Breast epithelium (tissue), 3 donors: ENCODE data around the gene TAGAP.

Source experiments
- POLR2A ChIP-seq: fragments of 450-650 bp; IDR thresholded peaks from one replicate; pipeline ENCODE4 v1.6.1; 2016; ENCODE audit warnings: antibody characterized with exemption, mild to moderate bottlenecking, moderate library complexity
- TF ChIP-seq, protein P1 (sequence below), 3 donors: fragments of 450-650 bp; IDR thresholded peaks; one replicate each; pipeline ENCODE4 v1.5.1; 2016 to 2017; ENCODE audit warnings: antibody characterized with exemption in 3 of 3, mild to moderate bottlenecking in 3 of 3, moderate library complexity in 3 of 3

DNA sequence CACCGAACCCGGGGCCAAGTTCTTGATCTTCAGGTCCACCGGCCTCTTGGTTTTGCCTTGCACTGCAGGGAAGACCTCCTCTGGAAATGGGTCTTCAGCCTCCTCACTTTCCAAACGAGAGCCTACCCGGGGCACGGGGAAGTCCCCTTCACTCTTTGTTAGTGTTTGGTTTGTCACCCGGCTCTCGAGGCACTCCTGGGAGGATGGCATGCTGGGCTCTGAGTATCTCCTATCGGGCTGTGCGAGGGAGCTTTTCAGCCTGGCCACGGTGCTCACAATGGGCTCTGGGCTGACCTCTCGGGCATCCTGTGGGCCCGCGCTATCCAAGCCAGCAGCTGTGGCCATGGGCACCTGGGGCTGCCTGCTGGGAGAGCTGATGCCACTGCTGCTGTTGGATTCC lies 8.1 kb downstream of the TAGAP start:
- no peak for TF ChIP-seq POLR2A
- TF ChIP-seq, protein P1, sequence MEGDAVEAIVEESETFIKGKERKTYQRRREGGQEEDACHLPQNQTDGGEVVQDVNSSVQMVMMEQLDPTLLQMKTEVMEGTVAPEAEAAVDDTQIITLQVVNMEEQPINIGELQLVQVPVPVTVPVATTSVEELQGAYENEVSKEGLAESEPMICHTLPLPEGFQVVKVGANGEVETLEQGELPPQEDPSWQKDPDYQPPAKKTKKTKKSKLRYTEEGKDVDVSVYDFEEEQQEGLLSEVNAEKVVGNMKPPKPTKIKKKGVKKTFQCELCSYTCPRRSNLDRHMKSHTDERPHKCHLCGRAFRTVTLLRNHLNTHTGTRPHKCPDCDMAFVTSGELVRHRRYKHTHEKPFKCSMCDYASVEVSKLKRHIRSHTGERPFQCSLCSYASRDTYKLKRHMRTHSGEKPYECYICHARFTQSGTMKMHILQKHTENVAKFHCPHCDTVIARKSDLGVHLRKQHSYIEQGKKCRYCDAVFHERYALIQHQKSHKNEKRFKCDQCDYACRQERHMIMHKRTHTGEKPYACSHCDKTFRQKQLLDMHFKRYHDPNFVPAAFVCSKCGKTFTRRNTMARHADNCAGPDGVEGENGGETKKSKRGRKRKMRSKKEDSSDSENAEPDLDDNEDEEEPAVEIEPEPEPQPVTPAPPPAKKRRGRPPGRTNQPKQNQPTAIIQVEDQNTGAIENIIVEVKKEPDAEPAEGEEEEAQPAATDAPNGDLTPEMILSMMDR (IDR thresholded peaks at IDR 0.05) = no peak
